ENCODE data around the gene TEK.

TEK gene

DNA sequence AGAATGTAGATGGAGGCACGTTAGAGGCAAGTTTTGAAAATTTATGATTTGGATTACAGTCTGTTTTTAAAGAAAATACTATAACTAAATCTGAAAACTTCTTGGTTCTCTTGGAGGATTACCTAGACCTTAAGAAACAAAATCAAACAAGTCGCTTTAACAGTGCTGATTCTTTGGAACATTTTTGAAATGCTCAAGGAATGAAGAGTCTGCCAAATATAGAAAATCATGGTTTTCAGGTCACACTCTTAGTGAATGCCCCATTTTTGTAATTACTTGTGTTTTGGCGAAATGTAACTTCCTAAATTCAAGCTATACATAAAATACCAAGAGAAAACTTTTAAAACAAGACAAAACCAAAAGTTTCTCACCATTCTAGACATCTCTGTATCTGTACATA, 94.8 kb downstream of the TEK start:
- no peak overlapping the region for H3K27ac ChIP-seq
- TF ChIP-seq, protein P1, sequence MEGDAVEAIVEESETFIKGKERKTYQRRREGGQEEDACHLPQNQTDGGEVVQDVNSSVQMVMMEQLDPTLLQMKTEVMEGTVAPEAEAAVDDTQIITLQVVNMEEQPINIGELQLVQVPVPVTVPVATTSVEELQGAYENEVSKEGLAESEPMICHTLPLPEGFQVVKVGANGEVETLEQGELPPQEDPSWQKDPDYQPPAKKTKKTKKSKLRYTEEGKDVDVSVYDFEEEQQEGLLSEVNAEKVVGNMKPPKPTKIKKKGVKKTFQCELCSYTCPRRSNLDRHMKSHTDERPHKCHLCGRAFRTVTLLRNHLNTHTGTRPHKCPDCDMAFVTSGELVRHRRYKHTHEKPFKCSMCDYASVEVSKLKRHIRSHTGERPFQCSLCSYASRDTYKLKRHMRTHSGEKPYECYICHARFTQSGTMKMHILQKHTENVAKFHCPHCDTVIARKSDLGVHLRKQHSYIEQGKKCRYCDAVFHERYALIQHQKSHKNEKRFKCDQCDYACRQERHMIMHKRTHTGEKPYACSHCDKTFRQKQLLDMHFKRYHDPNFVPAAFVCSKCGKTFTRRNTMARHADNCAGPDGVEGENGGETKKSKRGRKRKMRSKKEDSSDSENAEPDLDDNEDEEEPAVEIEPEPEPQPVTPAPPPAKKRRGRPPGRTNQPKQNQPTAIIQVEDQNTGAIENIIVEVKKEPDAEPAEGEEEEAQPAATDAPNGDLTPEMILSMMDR (conservative IDR thresholded peaks at IDR 0.05), result no peak
- TF ChIP-seq ZFX (IDR thresholded peaks at IDR 0.05), result no peak

DNA sequence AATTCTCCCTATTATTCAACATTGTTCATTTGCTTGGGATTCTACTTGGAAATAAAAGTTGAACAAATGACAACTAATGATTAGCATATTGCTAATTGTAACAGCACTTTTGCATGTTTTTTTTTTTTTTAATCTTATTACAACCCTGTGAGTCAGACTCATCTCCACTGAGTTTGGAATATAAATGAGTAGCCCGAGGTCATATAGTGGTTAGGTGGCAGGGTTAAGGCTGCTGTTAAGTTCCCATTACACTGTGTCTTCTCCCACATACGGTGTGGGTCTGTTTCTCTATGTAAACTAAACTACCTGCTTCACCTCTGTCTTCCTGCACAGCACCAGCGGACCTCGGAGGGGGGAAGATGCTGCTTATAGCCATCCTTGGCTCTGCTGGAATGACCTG, 95.6 kb downstream of the TEK start:
- H3K27ac ChIP-seq, result no peak overlapping the region
- TF ChIP-seq, protein P1 (conservative IDR thresholded peaks at IDR 0.05), result no peak
- TF ChIP-seq ZFX (IDR thresholded peaks at IDR 0.05), result no peak

DNA sequence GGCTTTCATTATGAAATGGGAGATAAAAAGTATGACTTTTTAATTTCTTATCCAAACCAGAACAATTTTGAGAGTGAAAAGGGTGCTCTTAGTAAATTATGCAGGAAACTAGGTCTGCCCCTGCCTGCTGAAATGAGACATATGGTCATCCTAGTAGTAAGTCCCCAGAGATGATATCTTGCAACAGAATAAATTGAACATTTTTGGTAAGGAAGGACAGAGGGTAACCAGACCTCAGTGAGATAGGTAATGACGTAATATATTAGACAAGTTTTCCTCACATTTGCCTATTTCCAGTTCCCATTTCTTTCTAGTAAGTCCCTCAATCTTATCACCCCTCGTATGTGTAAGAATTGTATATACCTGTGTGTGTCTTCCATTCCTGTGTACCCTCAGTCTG, 96.2 kb downstream of the TEK start:
- no peak overlapping the region for H3K27ac ChIP-seq
- TF ChIP-seq, protein P1 (conservative IDR thresholded peaks at IDR 0.05), result no peak
- no peak for TF ChIP-seq ZFX (IDR thresholded peaks at IDR 0.05)

DNA sequence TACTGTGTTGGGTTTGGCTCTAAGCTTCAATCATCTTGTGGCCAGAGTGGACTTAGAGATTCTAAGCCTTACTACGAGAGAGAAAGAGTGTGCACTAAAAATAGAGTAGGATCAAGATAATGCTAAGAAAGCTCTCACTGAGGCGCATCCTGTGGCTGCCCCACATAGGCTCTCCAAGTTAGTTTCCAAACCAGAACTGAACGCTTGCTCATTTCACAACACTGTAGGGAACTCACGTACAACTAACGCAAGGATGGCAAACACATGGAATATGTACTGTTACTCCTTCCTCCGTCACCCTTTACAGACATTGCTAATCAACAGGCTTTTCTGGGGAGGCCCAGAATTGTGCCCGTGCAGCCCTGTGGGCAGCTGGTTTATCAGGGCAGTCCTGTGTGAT, 97.0 kb downstream of the TEK start:
- no peak for TF ChIP-seq ZFX (IDR thresholded peaks at IDR 0.05)
- TF ChIP-seq, protein P1 (conservative IDR thresholded peaks at IDR 0.05), result no peak
- H3K27ac ChIP-seq, result no peak overlapping the region

DNA sequence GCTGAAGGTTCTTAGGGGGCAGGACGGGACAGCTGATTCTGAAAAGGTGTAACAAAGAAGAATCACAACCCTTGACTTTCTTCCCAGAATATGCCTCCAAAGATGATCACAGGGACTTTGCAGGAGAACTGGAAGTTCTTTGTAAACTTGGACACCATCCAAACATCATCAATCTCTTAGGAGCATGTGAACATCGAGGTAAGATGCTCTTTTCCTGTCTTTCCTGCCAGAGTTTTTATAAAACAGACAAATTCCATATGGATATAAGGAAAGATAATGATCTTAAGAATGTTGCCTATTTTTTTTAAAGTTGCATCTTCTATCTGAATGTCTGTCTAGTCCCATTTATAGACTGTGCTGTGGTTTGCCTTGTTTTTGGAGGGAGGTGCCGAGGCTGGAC, 100.0 kb downstream of the TEK start:
- H3K27ac ChIP-seq, result no peak overlapping the region
- no peak for TF ChIP-seq ZFX (IDR thresholded peaks at IDR 0.05)
- TF ChIP-seq, protein P1 (conservative IDR thresholded peaks at IDR 0.05), result no peak

DNA sequence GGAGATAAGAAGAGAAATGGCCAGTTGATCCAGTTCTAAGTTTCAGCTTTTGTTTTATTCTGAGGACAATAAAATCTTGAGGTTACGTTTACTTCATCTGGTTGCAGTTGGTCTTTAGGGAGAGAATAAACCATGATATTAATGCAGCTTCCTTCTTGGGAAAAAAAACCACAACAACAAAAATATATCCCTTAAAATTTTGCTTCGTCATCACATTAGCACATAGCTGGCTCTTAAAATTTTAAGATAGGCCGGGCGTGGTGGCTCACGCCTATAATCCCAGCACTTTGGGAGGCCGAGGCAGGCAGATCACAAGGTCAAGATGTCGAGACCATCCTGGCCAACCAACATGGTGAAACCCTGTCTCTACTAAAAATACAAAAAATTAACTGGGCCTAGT, 101.6 kb downstream of the TEK start:
- no peak overlapping the region for H3K27ac ChIP-seq
- TF ChIP-seq, protein P1 (conservative IDR thresholded peaks at IDR 0.05), result no peak
- TF ChIP-seq ZFX (IDR thresholded peaks at IDR 0.05), result no peak

DNA sequence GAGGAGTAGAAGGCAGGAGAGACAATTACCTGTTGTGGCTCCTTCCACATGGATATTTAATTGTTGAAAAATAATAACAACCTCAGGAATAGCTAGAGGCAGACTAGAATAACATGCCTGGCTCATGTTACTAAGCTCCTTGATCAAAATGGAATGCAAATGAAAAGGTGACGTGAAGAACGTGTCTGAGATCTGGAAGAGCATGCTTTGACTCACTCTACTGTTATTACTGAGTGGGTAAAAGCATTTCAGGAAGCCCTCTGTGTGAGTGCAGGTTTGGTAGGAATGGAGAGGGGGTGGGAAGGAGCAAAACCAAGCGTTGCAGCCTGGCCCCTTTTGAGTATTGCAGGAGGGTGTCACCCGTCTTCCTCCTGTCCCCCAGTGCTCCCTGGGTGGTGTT, 103.2 kb downstream of the TEK start:
- TF ChIP-seq ZFX (IDR thresholded peaks at IDR 0.05), result no peak
- TF ChIP-seq, protein P1 (conservative IDR thresholded peaks at IDR 0.05), result no peak
- H3K27ac ChIP-seq, result no peak overlapping the region
